Neural cell (in vitro differentiated cells): ENCODE measurements around the gene STRIP1. TPM values are rescaled to one million over a fixed set of nuclear protein-coding genes. Genes with fewer than 3 reads are reported as not detected.

ENCODE experiments used
- H2AFZ ChIP-seq: fragments of 200-600, 300-800 bp; sonication (generic), shearing (Covaris generic); 2 replicates; pipeline ENCODE4 v1.6.0; 2014; ENCODE audit warnings: low read depth, mild to moderate bottlenecking, antibody characterized with exemption, low read length, moderate library complexity
- H3F3A ChIP-seq: fragments of 200-600 bp; shearing (Covaris generic); 2 replicates; pipeline ENCODE4 v1.6.1; 2016; ENCODE audit warnings: mild to moderate bottlenecking, moderate library complexity, mixed read lengths, antibody characterized with exemption, low read length; ENCODE audit not compliant: insufficient read depth, poor library complexity, severe bottlenecking
- H3K27ac ChIP-seq: fragments of 200-600, 300-800 bp; sonication (generic), shearing (Covaris generic); 2 replicates; pipeline ENCODE4 v1.5.1; 2014; ENCODE audit warnings: mild to moderate bottlenecking, low read length, moderate library complexity
- H3K27me3 ChIP-seq: fragments of 300-800, 200-600 bp; sonication (generic), shearing (Covaris generic); 2 replicates; pipeline ENCODE4 v1.6.0; 2014; ENCODE audit warnings: mild to moderate bottlenecking, low read depth, low read length, moderate library complexity; ENCODE audit not compliant: insufficient read depth
- H3K36me3 ChIP-seq: fragments of 300-800, 200-600 bp; sonication (generic), shearing (Covaris generic); 2 replicates; pipeline ENCODE4 v1.5.1; 2014; ENCODE audit warnings: mild to moderate bottlenecking, antibody characterized with exemption, low read length, moderate library complexity; ENCODE audit not compliant: insufficient read depth
- H3K4me2 ChIP-seq: fragments of 300-800, 200-600 bp; sonication (generic), shearing (Covaris generic); 2 replicates; pipeline ENCODE4 v1.6.0; 2014; ENCODE audit warnings: mild to moderate bottlenecking, low read length
- H3K4me3 ChIP-seq: fragments of 300-800, 200-600 bp; sonication (generic), shearing (Covaris generic); 2 replicates; pipeline ENCODE4 v1.5.1; 2014; ENCODE audit warnings: mild to moderate bottlenecking, low read length, moderate library complexity
- H3K79me2 ChIP-seq: fragments of 200-600 bp; shearing (Covaris generic); replicated peaks from 2 replicates; pipeline ENCODE4 v1.6.0; 2014; ENCODE audit warnings: mild to moderate bottlenecking, low read length, moderate library complexity; ENCODE audit not compliant: insufficient read depth
- H3K9ac ChIP-seq: fragments of 300-800, 200-600 bp; sonication (generic), shearing (Covaris generic); 2 replicates; pipeline ENCODE4 v1.6.1; 2016; ENCODE audit warnings: mild to moderate bottlenecking, low read length, mixed read lengths
- H3K9me2 ChIP-seq: fragments of 200-600 bp; shearing (Covaris generic); 2 replicates; pipeline ENCODE4 v1.6.1; 2016; ENCODE audit warnings: mild to moderate bottlenecking, low read length, mixed read lengths; ENCODE audit not compliant: insufficient read depth
- H3K9me3 ChIP-seq: fragments of 200-600, 300-800 bp; sonication (generic), shearing (Covaris generic); 2 replicates; pipeline ENCODE4 v1.6.1; 2016; ENCODE audit warnings: mild to moderate bottlenecking, mixed run types, low read length, moderate library complexity, mixed read lengths
- H4K20me1 ChIP-seq: fragments of 200-600 bp; shearing (Covaris generic); 2 replicates; pipeline ENCODE4 v1.6.1; 2016; ENCODE audit warnings: mild to moderate bottlenecking, mixed run types; ENCODE audit not compliant: insufficient read depth
- CTCF ChIP-seq: fragments of 450-650 bp; IDR thresholded peaks from 2 replicates; pipeline ENCODE4 v1.5.1; 2014; ENCODE audit warnings: antibody characterized with exemption, mild to moderate bottlenecking, moderate library complexity; ENCODE audit not compliant: poor library complexity, severe bottlenecking
- EP300 ChIP-seq: fragments of 450-650 bp; conservative IDR thresholded peaks from 2 replicates; pipeline ENCODE4 v1.6.1; 2014; ENCODE audit warnings: antibody characterized with exemption, mild to moderate bottlenecking, moderate library complexity; ENCODE audit not compliant: poor library complexity, severe bottlenecking
- EZH2 ChIP-seq: fragments of 200-600, 300-800 bp; shearing (Covaris generic), sonication (generic); IDR thresholded peaks from 2 replicates; pipeline ENCODE4 v1.6.1; 2014; ENCODE audit warnings: antibody characterized with exemption, low read length, borderline replicate concordance, mild to moderate bottlenecking; ENCODE audit not compliant: insufficient read depth, poor library complexity, severe bottlenecking
- MXI1 ChIP-seq: fragments of 450-650 bp; conservative IDR thresholded peaks from 2 replicates; pipeline ENCODE4 v1.6.1; 2014; ENCODE audit warnings: antibody characterized with exemption, mild to moderate bottlenecking; ENCODE audit not compliant: poor library complexity, severe bottlenecking
- POLR2AphosphoS5 ChIP-seq: IDR thresholded peaks from 2 replicates; pipeline ENCODE4 v1.6.1; 2012
- RAD21 ChIP-seq: fragments of 450-650 bp; conservative IDR thresholded peaks from 2 replicates; pipeline ENCODE4 v1.6.1; 2014; ENCODE audit warnings: antibody characterized with exemption, mild to moderate bottlenecking, moderate library complexity
- REST ChIP-seq: IDR thresholded peaks from 2 replicates; pipeline ENCODE4 v1.6.1; 2012; ENCODE audit warnings: borderline replicate concordance
- SMC3 ChIP-seq: fragments of 450-650 bp; conservative IDR thresholded peaks from 2 replicates; pipeline ENCODE4 v1.6.1; 2014; ENCODE audit warnings: antibody characterized with exemption, mild to moderate bottlenecking, moderate library complexity; ENCODE audit not compliant: poor library complexity
- TAF1 ChIP-seq: IDR thresholded peaks from 2 replicates; pipeline ENCODE4 v1.6.1; 2012; ENCODE audit warnings: low read depth
- polyA plus RNA-seq: library from polyadenylated mRNA; depleted of rRNA; stranded (reverse); fragments of >200 nt; gene quantifications from 2 replicates; pipeline ENCODE4 v1.2.3, GENCODE V29; 2014

STRIP1 gene
- polyA plus RNA-seq, 1 donor from 2014 or later = 178 TPM

GRCh38 chr1:110058591-110058990 is 24.2 kb downstream of the STRIP1 start:
- no peaks in the 10 kb centered on the region for H3K27me3 ChIP-seq
- TF ChIP-seq TAF1 = no peak
- TF ChIP-seq MXI1 = no peak
- no peak for TF ChIP-seq POLR2AphosphoS5
- no peak for TF ChIP-seq RAD21
- TF ChIP-seq REST = no peak
- no peak for TF ChIP-seq CTCF
- TF ChIP-seq EZH2 = no peak
- no peak for TF ChIP-seq SMC3
- no peak for TF ChIP-seq EP300
- H3K36me3 ChIP-seq = peaks cover 9% of the 10 kb centered on the region
- no peak overlapping the region for H3K4me2 ChIP-seq
- H3K9ac ChIP-seq = no peak overlapping the region
- no peak overlapping the region for H3K4me3 ChIP-seq
- H4K20me1 ChIP-seq = no peaks in the 10 kb centered on the region
- H3K9me3 ChIP-seq = no peaks in the 10 kb centered on the region
- H3K79me2 ChIP-seq = no peaks in the 10 kb centered on the region
- no peak overlapping the region for H2AFZ ChIP-seq
- H3F3A ChIP-seq = no peaks in the 10 kb centered on the region
- no peaks in the 10 kb centered on the region for H3K9me2 ChIP-seq
- H3K27ac ChIP-seq = no peak overlapping the region

- H3K79me2 ChIP-seq = no peaks in the 10 kb centered on the region
- H3K4me3 ChIP-seq = no peak overlapping the region
- H3F3A ChIP-seq = no peaks in the 10 kb centered on the region
- no peaks in the 10 kb centered on the region for H3K9me3 ChIP-seq
- peaks cover 9% of the 10 kb centered on the region for H3K36me3 ChIP-seq
- H3K27ac ChIP-seq = no peak overlapping the region
- H4K20me1 ChIP-seq = no peaks in the 10 kb centered on the region
- TF ChIP-seq RAD21 (no peak), POLR2AphosphoS5 (no peak), CTCF (no peak), SMC3 (no peak), EP300 (no peak), EZH2 (no peak), REST (no peak)
- H2AFZ ChIP-seq = no peak overlapping the region
- H3K4me2 ChIP-seq = no peak overlapping the region
- H3K9ac ChIP-seq = no peak overlapping the region
- H3K27me3 ChIP-seq = no peaks in the 10 kb centered on the region
- H3K9me2 ChIP-seq = no peaks in the 10 kb centered on the region
Observed at GRCh38 chr1:110059133-110059863, 24.9 kb downstream of the STRIP1 start.
